Right hindlimb (tissue), 1 donor: ENCODE measurements around the gene ST3GAL2.
"Not testable (repeated sequence)": the region's sequence is repeated elsewhere in the genome, so short reads cannot be mapped to it uniquely, and the experiment has no call there.

Experiments used
- DNase-seq: peaks from one replicate; pipeline ENCODE4 v3.0.0-alpha.2; 2018

The ST3GAL2 gene

DNA sequence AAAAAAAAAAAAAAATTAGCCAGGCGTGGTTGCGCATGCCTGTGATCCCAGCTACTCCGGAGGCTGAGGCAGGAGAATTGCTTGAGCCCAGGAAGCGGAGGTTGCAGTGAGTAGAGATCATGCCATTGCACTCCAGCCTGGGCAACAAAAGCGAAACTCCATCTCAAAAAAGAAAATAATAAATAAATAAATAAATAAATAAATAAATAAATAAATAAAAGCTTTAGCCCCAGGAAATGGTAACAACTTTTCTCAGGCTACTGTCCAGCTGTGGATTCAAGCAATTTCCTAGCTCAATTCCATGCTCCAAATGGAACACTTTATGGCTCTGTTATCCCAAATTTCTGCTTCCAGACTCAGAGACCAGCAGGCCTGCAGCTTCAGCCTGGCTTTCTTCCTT is 25.3 kb downstream of the ST3GAL2 start:
- DNase-seq, result not testable (repeated sequence)

- no peak for DNase-seq
Measured at GRCh38 chr16:70412385-70412784, 26.5 kb downstream of the ST3GAL2 start.

GRCh38 chr16:70410734-70411133 is 28.2 kb downstream of the ST3GAL2 start:
- DNase-seq, result no peak

- no peak for DNase-seq
Measured at GRCh38 chr16:70407811-70408274, 31.1 kb downstream of the ST3GAL2 start.

DNA sequence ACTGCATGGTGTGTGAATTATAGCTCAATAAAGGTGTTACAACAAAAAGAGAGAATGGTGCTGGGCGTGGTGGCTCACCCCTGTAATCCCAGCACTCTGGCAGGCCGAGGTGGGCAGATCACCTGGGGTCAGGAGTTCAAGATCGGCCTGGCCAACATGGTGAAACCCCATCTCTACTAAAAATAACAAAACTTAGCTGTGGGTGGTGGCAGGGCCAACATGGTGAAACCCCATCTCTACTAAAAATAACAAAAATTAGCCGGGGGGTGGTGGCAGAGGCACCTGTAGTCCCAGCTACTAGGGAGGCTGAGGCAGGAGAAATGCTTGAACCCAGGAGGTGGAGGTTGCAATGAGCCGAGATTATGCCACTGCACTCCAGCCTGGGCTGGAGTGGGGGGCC is 32.8 kb downstream of the ST3GAL2 start:
- DNase-seq, result not testable (repeated sequence)

- no peak for DNase-seq
Measured at GRCh38 chr16:70402916-70403659, 35.8 kb downstream of the ST3GAL2 start.

- no peak for DNase-seq
Measured at GRCh38 chr16:70399951-70400350, 38.9 kb downstream of the ST3GAL2 start.

DNA sequence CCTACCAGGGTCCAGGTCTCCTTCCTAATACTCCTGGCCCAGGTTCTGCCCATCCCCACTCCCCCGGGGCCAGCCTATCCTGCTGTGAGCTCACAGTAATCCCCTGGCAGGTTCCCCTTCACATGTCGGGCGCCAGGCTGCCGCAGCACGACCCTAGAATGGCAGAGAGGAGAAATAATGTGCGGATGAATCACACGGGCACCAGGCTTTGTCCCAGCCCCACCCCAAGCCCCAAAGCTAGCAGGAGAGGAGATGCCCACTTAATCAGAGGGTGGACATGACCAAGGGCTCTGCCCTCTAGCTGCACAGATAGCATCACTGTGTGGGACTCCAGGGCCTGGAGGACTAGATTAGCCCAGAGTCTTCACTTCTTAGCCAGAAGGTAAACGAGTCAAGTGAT is 39.5 kb downstream of the ST3GAL2 start:
- DNase-seq, result no peak

DNA sequence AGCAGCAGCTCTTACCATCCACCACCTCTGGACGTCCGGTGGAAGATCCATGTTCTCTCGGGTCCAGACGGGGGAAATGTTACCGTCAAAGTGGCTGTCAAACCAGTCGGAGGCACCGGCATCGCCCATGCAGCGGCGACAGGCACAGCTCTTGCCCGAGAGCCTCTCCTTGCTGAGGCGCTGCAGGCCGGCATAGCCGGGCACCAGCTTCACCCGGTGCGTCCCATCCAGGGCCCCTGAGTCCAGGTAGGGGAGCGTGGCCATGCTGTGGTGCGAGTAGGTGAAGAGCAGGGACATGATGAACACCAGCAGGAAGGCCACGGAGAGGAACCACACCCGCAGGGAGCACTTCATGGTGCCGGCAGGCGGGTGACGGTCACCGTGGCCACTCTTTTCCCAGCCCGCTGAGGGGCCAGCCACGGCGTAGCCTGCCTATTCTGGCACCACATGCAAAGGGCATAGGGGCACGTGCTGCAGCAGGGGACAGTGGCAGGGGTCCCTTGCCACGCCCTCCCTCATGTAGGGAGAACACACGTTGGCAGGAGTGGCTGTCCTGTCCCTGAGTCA is 40.6 kb downstream of the ST3GAL2 start:
- no peak for DNase-seq

DNA sequence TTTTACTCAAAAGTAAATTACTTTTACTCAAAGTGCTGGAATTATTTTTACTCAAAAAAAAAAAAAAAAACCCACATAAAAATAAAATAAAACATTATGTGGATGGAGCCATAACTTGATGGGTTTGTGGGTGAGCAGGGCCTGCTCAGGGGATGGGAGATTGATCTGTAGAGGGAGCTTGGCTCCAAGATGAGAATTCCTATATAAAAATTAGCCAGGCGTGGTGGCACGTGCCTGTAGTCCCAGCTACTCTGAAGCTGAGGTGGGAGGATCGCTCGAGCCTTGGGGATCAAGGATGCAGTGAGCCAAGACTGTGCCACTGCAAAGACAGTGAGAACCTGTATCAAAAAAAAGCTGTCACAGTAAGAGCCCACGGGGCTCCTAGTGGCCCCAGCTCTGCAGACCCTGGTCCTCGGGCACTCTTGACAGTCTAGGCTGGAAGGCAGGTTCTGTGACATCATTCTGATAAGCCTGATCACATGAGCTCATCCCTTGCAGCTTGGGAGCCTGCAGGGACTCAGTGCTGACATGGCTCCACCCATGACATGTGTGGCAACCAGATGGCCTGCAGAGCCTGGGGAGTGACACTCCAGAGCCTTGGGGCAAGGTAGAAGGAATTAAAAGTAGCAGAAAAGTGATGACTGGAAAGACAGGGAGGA is 42.5 kb downstream of the ST3GAL2 start:
- no peak for DNase-seq

DNA sequence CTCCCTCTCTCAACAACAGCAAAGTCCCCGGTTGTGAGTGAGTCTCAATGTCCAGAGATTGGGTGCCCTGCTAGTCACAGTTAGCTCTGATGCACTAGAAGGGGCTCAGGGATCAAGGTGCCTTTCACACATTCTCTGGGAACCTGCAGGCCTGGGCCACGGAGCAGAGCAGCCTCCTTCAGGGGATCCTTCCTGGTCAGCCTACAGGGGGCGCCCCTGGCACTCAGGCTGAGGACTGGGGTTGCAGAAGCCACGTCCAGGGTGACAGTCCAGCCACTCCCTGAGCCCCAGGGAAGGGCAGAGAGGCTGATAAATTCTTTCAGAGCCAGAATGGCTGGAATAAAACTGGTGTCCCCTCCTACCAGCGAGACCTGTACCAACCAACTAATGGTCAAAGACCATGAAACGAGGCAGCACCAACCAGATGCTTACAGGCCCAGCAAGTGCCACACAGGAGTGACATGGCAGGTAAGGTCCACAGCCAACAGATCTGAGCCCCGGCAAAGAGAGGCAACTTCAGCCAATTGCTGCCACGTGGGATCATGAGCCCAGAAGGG is 43.5 kb downstream of the ST3GAL2 start:
- DNase-seq, result peak; percentile 54

DNA sequence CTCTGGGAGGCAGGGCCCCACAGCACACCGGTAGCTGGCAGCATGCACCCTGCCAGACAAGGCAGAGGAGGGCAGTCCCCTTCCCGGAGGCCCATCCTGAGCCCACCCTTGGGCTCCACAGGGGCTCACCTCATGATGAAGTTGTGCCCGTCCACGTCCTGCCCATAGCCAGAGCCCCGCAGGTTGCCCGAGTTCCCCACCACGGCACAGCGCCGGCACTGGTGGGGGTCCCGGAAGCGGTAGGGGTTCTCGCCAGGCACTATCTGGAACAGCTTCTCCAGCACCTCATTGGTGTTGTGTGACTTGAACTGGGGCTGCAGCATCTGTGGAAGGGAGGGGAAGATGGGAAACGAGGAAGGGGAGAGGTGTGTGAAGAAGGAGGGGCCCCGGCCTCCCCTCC is 44.0 kb downstream of the ST3GAL2 start:
- no peak for DNase-seq

- no peak for DNase-seq
Measured at GRCh38 chr16:70393662-70394061, 45.2 kb downstream of the ST3GAL2 start.

DNA sequence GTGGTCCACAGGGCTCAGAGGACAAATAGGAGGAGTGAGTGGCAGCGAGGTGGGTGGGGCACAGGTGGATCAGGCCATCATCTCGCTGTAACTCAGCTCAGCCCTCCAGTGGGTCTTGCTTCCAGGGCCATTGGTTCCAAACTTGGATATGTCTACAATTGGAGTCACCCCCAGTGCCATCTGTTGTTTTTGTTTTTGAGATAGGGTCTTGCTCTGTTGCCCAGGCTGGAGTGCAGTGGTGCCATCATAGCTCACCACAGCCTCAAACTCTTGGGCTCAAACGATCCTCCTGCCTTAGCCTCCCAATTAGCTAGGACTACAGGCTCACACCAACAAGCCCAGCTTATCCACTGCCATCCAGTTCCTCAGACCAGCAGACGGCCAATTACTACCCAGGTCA is 46.3 kb downstream of the ST3GAL2 start:
- no peak for DNase-seq

GRCh38 chr16:70391881-70392481 is 46.9 kb downstream of the ST3GAL2 start:
- DNase-seq, result no peak

DNA sequence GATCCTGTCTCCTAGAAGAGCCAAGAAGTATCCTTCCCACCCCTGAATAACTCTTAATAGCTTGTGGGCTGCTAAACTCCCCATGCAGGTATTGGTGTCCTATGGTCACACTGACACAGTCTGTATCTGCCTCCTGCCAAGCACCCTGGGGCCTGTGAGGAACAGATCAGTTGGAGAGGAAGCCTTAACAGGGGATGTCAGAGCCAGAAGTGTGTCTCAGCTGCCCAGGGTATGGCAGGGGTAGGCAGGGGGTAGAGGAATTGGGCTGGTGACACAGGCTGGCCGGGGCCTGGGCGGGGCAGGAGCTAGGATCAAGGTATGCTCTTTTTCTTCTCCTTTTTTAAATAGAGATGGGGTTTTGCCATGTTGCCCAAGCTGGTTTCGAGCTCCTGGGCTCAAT is 47.5 kb downstream of the ST3GAL2 start:
- DNase-seq, result no peak

- no peak for DNase-seq
Measured at GRCh38 chr16:70390774-70391173, 48.1 kb downstream of the ST3GAL2 start.

- DNase-seq, result no peak
Measured at GRCh38 chr16:70388006-70388680, 50.8 kb downstream of the ST3GAL2 start.

DNA sequence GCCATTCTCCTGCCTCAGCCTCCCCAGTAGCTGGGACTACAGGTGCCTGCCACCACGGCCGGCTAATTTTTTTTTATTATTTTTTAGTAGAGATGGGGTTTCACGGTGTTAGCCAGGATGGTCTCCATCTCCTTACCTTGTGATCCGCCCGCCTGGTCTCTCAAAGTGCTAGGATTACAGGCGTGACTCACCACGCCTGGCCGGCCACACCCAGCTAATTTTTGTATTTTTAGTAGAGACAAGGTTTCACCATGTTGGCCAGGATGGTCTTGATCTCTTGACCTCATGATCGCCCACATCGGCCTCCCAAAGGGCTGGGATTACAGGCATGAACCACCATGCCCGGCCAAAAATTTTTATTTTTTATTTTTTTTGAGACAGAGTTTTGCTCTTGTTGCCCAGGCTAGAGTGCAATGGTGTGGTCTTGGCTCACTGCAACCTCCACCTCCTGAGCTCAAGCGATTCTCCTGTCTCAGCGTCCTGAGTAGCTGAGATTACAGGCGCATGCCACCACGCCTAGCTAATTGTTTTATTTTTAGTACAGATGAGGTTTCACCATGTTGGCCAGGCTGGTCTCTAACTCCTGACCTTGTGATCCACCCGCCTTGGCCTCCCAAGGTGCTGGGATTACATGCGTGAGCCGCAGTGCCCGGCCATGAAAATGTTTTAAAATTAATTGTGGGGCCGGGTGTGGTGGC is 52.5 kb downstream of the ST3GAL2 start:
- not testable (repeated sequence) for DNase-seq

DNA sequence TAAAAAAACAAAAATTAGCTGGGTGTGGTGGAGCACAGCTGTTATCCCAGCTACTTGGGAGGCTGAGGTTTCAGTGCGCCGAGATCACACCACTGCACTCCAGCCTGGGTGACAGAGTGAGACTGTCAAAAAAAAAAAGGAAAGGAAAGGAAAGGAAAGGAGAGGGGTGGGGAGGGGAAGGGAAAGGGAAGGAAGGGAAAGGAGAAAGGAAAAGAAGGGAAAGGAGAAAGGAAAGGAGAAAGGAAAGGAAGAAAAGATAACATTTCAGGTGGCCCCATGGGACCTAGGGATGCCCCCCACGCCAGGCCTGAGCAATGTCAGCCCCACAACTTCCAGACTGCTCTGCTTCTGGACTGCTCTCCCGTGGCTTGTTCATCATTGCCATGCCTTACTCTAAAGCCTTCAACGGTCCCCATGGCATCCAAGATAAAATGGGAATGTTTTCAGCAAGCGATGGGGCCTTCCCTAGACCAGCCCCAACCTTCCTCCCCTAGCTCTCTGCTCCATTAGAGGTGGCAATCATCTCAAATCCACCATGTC is 55.4 kb downstream of the ST3GAL2 start:
- DNase-seq, result no peak

GRCh38 chr16:70381604-70382342 is 57.1 kb downstream of the ST3GAL2 start:
- no peak for DNase-seq
